CD4-positive, alpha-beta T cell (primary cell): Measurements from ENCODE around the gene DHRS3. TPM values are rescaled to one million over a fixed set of nuclear protein-coding genes. Genes with fewer than 3 reads are reported as not detected.

Experiments
- ATAC-seq: fragments of 200-7000 bp; cut with Tn5 transposase; one replicate; pipeline ENCODE4 v1.10.0; 2022; ENCODE audit warnings: mild to moderate bottlenecking; ENCODE audit not compliant: poor library complexity
- CTCF ChIA-PET: fragments of 350-600 bp; sonication (Branson Sonifier 250); formaldehyde crosslinking; loops from one replicate; lab custom pipeline; 2021; ENCODE audit warnings: antibody characterized with exemption, inconsistent platforms; lab: Charles Lee
- POLR2A ChIA-PET: fragments of 350-600 bp; sonication (Branson Sonifier 250); formaldehyde crosslinking; loops from one replicate; lab custom pipeline; 2021; ENCODE audit warnings: antibody characterized with exemption, inconsistent platforms; lab: Charles Lee
- DNase-seq, 14 experiments: peaks; one replicate each; pipeline ENCODE4 v3.0.0-alpha.2; 2013 to 2020; ENCODE audit warnings: mixed read lengths in 2 of 14
- H3K27ac ChIP-seq, 2 donors: one replicate each; pipeline versions ENCODE4 v1.5.1 to v1.7.0; 2013; ENCODE audit warnings: low read length in 2 of 2, low read depth in 1 of 2, mild to moderate bottlenecking in 1 of 2
- H3K27me3 ChIP-seq, 2 experiments: 1 replicate in 1 of 2; 2 replicates in 1 of 2; pipeline versions ENCODE4 v1.6.1 to v1.7.0; 2013; ENCODE audit warnings: low read length in 2 of 2, control low read depth in 1 of 2, mild to moderate bottlenecking in 1 of 2, moderate library complexity in 1 of 2; ENCODE audit not compliant: insufficient read depth in 2 of 2, control insufficient read depth in 1 of 2
- H3K36me3 ChIP-seq: one replicate; pipeline ENCODE4 v1.6.1; 2013; ENCODE audit warnings: low read length, control low read depth; ENCODE audit not compliant: insufficient read depth
- H3K4me1 ChIP-seq: one replicate; pipeline ENCODE4 v1.6.1; 2013; ENCODE audit warnings: low read length, control low read depth; ENCODE audit not compliant: insufficient read depth
- H3K4me3 ChIP-seq: one replicate; pipeline ENCODE4 v1.5.1; 2013; ENCODE audit warnings: mild to moderate bottlenecking, low read length, moderate library complexity
- H3K9me3 ChIP-seq, 2 experiments: 1 replicate in 1 of 2; 2 replicates in 1 of 2; pipeline versions ENCODE4 v1.6.1 to v1.7.0; 2013; ENCODE audit warnings: low read length in 2 of 2, mild to moderate bottlenecking in 2 of 2, control low read depth in 1 of 2, moderate library complexity in 1 of 2; ENCODE audit not compliant: control insufficient read depth in 1 of 2, insufficient read depth in 1 of 2
- H3K27ac Mint-ChIP-seq: one replicate; pipeline ENCODE4 v1.8.0; 2020; ENCODE audit warnings: mixed read lengths
- H3K27me3 Mint-ChIP-seq: one replicate; pipeline ENCODE4 v1.8.0; 2021; ENCODE audit warnings: mixed read lengths
- H3K36me3 Mint-ChIP-seq: one replicate; pipeline ENCODE4 v1.8.0; 2021; ENCODE audit warnings: low read depth, mixed read lengths
- H3K4me1 Mint-ChIP-seq: one replicate; pipeline ENCODE4 v1.8.0; 2021; ENCODE audit warnings: low read depth, mixed read lengths
- H3K4me3 Mint-ChIP-seq: one replicate; pipeline ENCODE4 v1.8.0; 2020; ENCODE audit warnings: mild to moderate bottlenecking, mixed read lengths
- H3K9me3 Mint-ChIP-seq: one replicate; pipeline ENCODE4 v1.8.0; 2020; ENCODE audit warnings: mixed read lengths
- intact Hi-C, 2 experiments: fragments of 100-400 bp; cut with DNase I in 1 of 2; cut with micrococcal nuclease in 1 of 2; formaldehyde crosslinking; loops; one replicate each; pipeline versions ENCODE4 v1.15.1 to v1.9.0; 2023 to 2025; cut with DNase I, micrococcal nuclease
- total RNA-seq, 174 experiments: library from RNA in 2 of 174; stranded (reverse) in 2 of 174; gene quantifications; one replicate each; pipeline ENCODE4 v1.2.3 and lab custom pipeline; 2021 to 2026
- TF ChIP-seq, protein P1 (sequence below): fragments of 200-600 bp; IDR thresholded peaks from one replicate; pipeline ENCODE4 v1.8.0; 2022; ENCODE audit warnings: antibody characterized with exemption, mild to moderate bottlenecking

DHRS3 gene
- total RNA-seq, 2 experiments from 2014 or later = 102 to 108 TPM

DNA sequence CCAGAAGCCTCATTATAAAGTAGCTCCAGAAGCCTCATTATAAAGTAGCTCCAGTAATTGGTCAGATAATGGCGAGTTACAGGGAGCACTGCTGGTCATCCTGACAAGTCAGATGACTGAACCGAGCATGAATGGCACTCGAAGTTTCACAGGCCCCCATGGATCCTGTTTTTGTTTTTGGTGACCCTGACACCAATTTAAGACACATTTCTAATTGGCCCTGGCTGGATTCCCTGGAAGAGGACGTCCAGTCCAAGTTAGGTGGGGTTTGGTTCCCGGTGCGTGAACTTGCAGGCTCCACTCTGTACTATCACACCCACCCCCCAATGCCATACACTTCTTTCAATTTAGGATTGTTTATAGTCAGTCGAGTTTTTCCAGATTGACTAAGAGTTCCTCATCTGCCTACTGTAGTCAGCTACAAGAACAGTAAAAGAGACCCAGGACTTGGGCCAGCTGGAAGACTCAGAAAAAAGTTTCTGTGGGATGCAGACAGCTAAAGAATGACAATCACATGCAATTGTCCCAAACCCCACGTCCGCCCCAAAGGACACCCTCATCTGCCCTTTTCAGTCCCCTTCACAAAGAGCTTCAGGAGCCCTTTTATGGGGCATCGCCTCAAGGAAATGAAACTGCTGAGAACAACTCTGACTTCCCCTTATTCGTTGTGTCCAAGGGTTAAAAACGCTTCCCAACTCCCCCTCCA lies 2.7 kb downstream of the DHRS3 start:
- Histone ChIP-seq H3K9me3 (no peaks in the 10 kb centered on the region), H3K27ac (no peak overlapping the region), H3K4me3 (peak overlapping the region; percentile 79), H3K36me3 (peaks cover 8% of the 10 kb centered on the region), H3K27me3 (no peaks in the 10 kb centered on the region), H3K4me1 (peaks cover 79% of the 10 kb centered on the region)
- H3K27me3 Mint-ChIP-seq = no peaks in the 10 kb centered on the region
- ATAC-seq = no peak
- ChIA-PET POLR2A (interaction anchor here (1.3 to 6.4 kb wide), 4 partner anchors 10 to 465 kb away, joined by 4 to 161 read pairs (median 32); no protein-coding TSS in a partner anchor), CTCF (interaction anchor here (0.7 to 7.0 kb wide), 3 partner anchors 14 to 217 kb away, joined by 3 to 78 read pairs (median 4); no protein-coding TSS in a partner anchor)
- peak overlapping the region; percentile 88 for H3K27ac Mint-ChIP-seq
- TF ChIP-seq, protein P1, sequence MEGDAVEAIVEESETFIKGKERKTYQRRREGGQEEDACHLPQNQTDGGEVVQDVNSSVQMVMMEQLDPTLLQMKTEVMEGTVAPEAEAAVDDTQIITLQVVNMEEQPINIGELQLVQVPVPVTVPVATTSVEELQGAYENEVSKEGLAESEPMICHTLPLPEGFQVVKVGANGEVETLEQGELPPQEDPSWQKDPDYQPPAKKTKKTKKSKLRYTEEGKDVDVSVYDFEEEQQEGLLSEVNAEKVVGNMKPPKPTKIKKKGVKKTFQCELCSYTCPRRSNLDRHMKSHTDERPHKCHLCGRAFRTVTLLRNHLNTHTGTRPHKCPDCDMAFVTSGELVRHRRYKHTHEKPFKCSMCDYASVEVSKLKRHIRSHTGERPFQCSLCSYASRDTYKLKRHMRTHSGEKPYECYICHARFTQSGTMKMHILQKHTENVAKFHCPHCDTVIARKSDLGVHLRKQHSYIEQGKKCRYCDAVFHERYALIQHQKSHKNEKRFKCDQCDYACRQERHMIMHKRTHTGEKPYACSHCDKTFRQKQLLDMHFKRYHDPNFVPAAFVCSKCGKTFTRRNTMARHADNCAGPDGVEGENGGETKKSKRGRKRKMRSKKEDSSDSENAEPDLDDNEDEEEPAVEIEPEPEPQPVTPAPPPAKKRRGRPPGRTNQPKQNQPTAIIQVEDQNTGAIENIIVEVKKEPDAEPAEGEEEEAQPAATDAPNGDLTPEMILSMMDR = no peak
- peak overlapping the region; percentile 99 for H3K4me3 Mint-ChIP-seq
- peaks cover 82% of the 10 kb centered on the region for H3K4me1 Mint-ChIP-seq
- DNase-seq = no peak
- H3K36me3 Mint-ChIP-seq = peaks cover 65% of the 10 kb centered on the region
- intact Hi-C loops = loop anchor here (5.0 to 10.0 kb wide), 5 partner anchors 103 to 498 kb away; no protein-coding TSS in a partner anchor
- H3K9me3 Mint-ChIP-seq = no peaks in the 10 kb centered on the region

DNA sequence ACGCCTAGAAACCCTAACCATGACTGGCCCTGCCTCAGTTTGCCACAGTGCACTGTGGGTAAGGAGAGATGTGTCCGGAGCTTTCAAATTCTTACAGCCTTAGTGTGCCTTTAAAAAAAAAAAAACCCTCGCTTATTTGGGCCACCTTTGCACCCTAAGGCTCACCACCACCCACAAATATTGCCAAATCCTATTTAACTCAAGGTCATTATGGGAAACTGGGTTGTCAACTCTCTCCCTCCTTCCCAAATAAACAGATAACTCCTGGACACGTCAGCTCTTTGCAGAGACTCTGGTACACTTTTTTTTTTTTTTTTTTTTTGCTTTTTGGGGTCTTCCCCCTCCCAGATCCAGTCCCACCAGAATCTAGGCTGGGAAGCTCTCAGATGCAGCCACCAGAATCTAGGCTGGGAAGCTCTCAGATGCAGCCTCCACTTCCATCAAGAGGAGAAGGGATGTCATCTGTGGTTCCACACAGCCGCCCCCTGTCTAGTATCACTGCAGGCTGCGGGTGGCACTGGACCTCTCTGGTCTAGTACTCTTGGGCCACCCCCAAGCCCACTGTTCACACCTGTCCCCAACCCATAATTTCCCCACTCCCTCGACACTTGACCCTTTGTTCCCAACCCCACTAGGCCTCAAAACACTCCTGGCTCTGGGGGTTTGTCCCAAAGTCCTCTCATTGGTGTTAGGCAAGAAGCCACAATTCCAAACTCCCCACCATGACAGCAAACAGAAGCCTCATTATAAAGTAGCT lies 3.4 kb downstream of the DHRS3 start:
- TF ChIP-seq, protein P1 = no peak
- peak overlapping the region; percentile 88 for H3K27ac Mint-ChIP-seq
- POLR2A ChIA-PET = interaction anchor here (1.3 to 6.4 kb wide), 3 partner anchors 9 to 104 kb away, joined by 4 to 161 read pairs (median 59); no protein-coding TSS in a partner anchor
- H3K4me1 Mint-ChIP-seq = peaks cover 80% of the 10 kb centered on the region
- peak overlapping the region; percentile 99 for H3K4me3 Mint-ChIP-seq
- H3K27me3 Mint-ChIP-seq = no peaks in the 10 kb centered on the region
- CTCF ChIA-PET = interaction anchor here (0.7 to 1.1 kb wide), 2 partner anchors 13 to 216 kb away, joined by 3 to 4 read pairs; no protein-coding TSS in a partner anchor
- intact Hi-C loops = loop anchor here (5.0 to 10.0 kb wide), 5 partner anchors 102 to 497 kb away; no protein-coding TSS in a partner anchor
- Histone ChIP-seq H3K9me3 (no peaks in the 10 kb centered on the region), H3K27me3 (no peaks in the 10 kb centered on the region), H3K4me3 (peak overlapping the region; percentile 79), H3K4me1 (peaks cover 74% of the 10 kb centered on the region), H3K36me3 (peaks cover 8% of the 10 kb centered on the region), H3K27ac (no peak overlapping the region)
- ATAC-seq (no peak), DNase-seq (no peak)
- H3K36me3 Mint-ChIP-seq = peaks cover 70% of the 10 kb centered on the region
- no peaks in the 10 kb centered on the region for H3K9me3 Mint-ChIP-seq

DNA sequence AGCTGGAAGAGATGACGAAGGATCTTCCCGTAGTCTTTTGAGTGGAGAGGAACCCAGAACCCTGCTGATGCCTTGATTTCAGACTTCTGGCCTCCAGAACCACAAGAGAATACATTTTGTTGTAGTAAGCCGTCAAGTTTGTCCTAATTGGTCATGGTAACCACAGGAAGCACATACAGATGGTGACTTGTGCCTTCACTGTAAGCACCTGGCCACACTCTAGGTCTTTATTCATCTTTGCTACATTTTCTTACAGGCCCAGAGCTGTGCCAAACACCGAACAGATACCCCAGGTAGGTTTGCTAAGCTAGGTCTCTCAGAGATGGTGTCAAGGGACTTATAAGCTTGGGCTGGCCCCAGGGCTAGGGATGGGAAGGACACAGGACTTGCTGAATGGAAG lies 4.8 kb downstream of the DHRS3 start:
- no peaks in the 10 kb centered on the region for H3K27me3 Mint-ChIP-seq
- ATAC-seq = no peak
- Histone ChIP-seq H3K27ac (no peak overlapping the region), H3K4me3 (no peak overlapping the region), H3K9me3 (peaks cover 0 to 5% of the 10 kb centered on the region in 2 experiments), H3K4me1 (peaks cover 74% of the 10 kb centered on the region), H3K36me3 (peaks cover 11% of the 10 kb centered on the region), H3K27me3 (no peaks in the 10 kb centered on the region)
- H3K4me1 Mint-ChIP-seq = peaks cover 80% of the 10 kb centered on the region
- H3K27ac Mint-ChIP-seq = peak overlapping the region; percentile 74
- H3K9me3 Mint-ChIP-seq = no peaks in the 10 kb centered on the region
- ChIA-PET POLR2A (interaction anchor here (0.8 kb wide), 1 partner anchor 9 kb away, joined by 3 read pairs; no protein-coding TSS in a partner anchor), CTCF (interaction anchor here (1.8 kb wide), 1 partner anchor 12 kb away, joined by 5 read pairs; no protein-coding TSS in a partner anchor)
- H3K36me3 Mint-ChIP-seq = peaks cover 68% of the 10 kb centered on the region
- TF ChIP-seq, protein P1 = no peak
- H3K4me3 Mint-ChIP-seq = peak overlapping the region; percentile 47
- DNase-seq = no peak
- intact Hi-C loops = loop anchor here in 1 of 2 experiments (10.0 kb wide), 2 partner anchors 138 to 268 kb away; no protein-coding TSS in a partner anchor
